GM12865 (cell line): ENCODE data around the gene ATG5.

Source experiments
- DNase-seq: peaks from one replicate; pipeline ENCODE4 v3.0.0; 2010; ENCODE audit warnings: low read depth
- H3K4me3 ChIP-seq: 2 replicates; pipeline ENCODE4 v1.5.1; 2011; ENCODE audit warnings: mild to moderate bottlenecking, low read depth, low read length, control low read depth
- CTCF ChIP-seq: IDR thresholded peaks from 2 replicates; pipeline ENCODE4 v1.5.1; 2011; ENCODE audit warnings: low read length, control low read depth, low read depth, inconsistent platforms; ENCODE audit not compliant: insufficient read depth; ENCODE audit errors: missing control alignments

Gene ATG5

GRCh38 chr6:106177786-106178185 lies 147.8 kb downstream of the ATG5 start:
- DNase-seq: no peak
- H3K4me3 ChIP-seq: no peak overlapping the region
- no peak for TF ChIP-seq CTCF

DNA sequence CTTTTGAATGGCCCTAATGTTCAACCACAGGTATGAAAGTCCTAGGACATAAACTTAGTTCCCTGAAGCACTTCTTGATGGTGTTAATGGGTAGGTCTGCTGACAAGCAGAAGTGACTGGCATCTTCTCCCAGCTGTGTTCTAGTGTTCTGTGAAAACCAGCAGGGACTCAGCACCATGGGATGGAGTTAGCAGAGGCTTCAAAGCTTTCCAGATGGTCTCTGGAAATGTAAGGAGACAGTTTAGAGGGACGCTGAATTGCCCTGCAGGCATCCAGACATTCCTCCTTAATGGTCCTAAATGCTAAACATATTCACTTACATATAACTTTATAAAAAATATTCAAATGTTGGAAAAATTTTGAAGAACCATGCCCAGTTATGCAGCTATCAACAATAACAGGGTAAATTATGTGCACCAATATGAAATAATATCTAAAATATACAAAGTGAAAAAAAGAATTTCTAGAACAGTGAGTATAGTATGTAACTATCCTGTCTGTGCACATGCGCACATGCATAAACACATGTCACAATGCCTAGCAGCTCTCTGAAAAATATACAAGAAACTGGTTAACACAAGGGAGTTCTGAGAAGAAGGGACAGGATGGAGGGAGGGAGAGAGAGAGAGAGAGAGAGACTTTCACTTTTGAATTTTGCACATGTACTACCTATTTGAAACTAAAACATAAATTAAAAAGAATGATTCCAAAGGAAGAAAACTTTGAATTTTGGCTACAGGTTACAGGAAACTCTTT lies 152.3 kb downstream of the ATG5 start:
- no peak for TF ChIP-seq CTCF

DNA sequence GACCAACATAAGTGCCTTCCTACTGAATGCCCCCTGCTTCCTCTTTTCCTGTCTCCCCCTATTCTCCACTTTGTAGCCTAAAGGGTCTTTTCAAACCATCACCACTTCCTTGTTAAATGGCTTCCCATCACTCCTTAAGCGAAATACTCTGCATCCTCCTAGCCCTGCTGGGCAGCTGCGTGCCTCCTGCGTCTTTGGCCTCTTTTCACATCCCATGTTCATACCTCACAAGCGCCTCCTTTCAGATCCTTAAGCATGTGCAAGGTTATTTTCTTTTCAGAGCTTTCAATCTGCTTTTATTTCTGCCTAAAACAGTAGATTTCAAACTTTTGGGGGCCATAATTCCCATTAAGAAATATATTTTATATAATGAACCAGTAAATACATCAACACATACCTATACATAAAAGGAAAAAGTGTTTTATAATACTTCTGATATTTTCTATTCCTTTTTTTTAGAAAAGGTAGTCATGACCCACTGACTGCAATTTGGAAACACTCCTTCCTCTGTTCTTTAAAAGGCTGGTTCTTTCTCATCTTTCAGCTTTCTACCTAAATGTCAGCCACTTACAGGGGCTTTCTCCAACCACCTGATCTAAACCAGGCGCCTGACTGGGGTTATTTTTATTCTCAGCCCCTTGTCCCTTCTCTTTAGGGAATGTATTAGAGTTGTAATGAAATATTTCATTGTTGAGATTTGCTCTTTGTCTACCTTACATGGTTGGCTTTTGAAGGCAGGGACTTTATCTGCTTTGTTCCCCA lies 155.3 kb downstream of the ATG5 start:
- TF ChIP-seq CTCF: no peak
- H3K4me3 ChIP-seq: no peak overlapping the region
- DNase-seq: no peak

More for the DNA sequence above, 152.3 kb downstream of the ATG5 start:
- DNase-seq: no peak
- H3K4me3 ChIP-seq: no peak overlapping the region

- no peak for DNase-seq
- no peak overlapping the region for H3K4me3 ChIP-seq
- no peak for TF ChIP-seq CTCF
Measured at GRCh38 chr6:106169517-106169916, 156.0 kb downstream of the ATG5 start.

- no peak for TF ChIP-seq CTCF
- no peak overlapping the region for H3K4me3 ChIP-seq
- DNase-seq: no peak
Measured at GRCh38 chr6:106168097-106168888, 157.3 kb downstream of the ATG5 start.

DNA sequence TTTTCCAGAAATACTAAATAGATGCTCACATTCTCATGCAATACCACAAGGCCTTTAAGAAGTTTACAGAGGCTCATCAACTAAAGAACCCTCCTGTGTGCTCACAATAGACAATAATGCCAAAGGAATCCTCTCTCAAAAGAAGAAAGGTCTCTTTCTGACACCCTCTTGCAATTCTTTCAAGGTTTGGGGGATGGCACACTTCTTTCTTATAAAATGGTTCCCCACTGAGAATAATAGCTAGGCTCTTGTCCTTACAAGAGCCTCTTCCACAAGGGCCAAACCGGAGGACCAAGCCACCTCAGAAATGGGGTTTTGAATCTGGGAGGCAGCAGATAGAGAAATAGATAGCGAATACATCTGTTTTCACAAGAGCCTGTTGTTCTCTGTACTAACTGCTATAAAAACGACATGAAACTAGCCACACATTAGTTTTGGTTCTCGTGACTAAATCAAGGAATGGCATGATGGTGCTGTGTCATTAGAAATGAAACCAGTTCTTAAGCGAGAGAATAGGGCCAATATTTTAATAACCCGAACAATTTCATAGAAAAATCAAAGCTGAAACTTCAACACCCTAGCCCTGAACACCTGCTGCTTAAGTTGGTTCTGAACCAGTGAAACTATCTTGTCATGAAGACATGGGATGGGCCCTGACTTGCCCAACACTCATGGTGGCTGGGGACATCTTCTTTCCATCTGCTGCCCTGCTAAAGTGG lies 158.3 kb downstream of the ATG5 start:
- no peak for TF ChIP-seq CTCF
- peak; percentile 96 for DNase-seq
- no peak overlapping the region for H3K4me3 ChIP-seq
